GM15510 (cell line): ENCODE data around the gene LRRC15.

Experiments
- POLR2A ChIP-seq: IDR thresholded peaks from 3 replicates; pipeline ENCODE4 v1.6.1; 2011; ENCODE audit warnings: borderline replicate concordance; ENCODE audit not compliant: insufficient read length; ENCODE audit errors: extremely low read depth

LRRC15 gene

DNA sequence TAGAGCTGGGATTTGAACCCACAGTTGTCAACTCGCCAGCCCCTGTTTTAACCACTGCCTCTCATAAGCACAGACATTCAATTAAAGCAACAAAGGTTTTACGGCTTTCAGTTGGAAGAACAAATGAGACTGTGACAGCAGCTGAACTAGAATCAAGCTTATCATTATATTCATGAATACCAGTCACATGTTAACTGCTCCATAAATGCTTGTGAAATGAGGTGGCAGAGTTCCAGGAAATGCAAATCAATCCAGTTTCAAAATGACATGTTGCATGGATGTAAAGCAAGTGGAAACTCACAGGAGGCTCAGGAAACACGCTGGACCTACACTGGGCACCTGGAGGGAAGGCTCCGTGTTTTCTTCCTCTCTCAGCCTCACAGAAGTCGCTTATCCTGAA lies 25.7 kb upstream of the LRRC15 start:
- TF ChIP-seq POLR2A: no peak

- TF ChIP-seq POLR2A: no peak
Observed at GRCh38 chr3:194392576-194392975, 23.0 kb upstream of the LRRC15 start.

- TF ChIP-seq POLR2A: no peak
Observed at GRCh38 chr3:194390835-194391234, 21.3 kb upstream of the LRRC15 start.

DNA sequence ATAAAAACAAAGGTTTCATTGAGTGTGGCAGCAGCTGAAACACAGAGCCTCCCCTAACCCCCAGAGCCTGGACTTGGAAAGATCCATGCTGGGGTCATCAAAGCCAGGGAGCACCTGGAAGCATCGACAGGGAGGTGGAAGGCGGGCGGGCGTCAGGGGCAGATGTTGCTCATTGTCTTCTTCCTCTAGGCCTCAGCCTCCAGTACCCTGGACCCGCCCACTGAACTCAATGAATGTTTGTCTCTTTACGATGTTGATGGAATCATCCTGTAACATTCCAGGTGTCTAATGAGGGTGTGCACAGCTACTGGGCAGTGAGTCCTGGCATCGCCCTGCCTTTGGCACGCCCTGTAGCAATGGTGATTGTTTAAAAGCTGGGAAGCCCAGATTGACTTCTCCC lies 19.7 kb upstream of the LRRC15 start:
- no peak for TF ChIP-seq POLR2A

DNA sequence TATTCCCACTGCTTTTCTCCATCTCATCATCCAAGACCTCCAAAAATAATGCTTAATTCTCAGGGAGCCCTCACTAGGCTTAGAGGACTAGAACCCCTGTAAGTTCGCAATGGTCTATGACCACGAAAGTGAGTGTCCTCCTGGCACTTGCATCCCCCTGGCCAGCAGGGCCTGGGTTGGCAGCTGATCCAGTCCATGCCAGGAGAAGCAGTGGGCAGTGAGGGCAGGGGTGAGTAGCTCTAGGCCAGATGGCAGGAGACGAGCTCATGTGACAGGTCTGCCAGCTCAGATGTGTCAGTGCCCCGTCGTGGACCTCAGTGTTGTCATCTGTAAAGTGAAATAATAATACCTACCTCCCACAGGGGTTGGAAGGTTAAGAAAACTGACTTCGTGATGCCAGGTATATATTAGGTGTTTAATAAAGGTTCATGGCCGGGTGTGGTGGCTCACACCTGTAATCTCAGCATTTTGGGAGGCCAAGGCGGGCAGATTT lies 18.4 kb upstream of the LRRC15 start:
- TF ChIP-seq POLR2A: no peak

DNA sequence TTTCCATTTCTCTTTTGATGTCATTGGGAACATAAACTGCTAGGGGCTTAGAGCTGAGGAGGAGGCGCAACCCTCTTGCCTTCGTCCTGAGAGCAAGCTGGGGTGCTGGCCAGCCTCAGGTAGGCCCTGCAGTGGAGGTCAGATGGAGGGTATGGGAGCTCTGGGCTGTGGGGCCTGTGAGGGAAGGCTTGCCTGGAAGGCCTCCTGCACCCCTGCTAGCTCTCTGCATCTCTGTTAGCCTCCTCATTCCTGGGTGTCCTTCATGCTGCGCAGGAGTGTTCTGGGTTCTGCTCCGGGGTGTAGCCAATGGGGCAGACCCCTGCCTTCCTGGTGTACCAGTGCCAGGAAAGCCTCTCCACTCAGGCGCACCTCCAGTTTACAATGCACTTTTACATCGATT lies 17.7 kb upstream of the LRRC15 start:
- TF ChIP-seq POLR2A: no peak

GRCh38 chr3:194386648-194387047 lies 17.1 kb upstream of the LRRC15 start:
- no peak for TF ChIP-seq POLR2A

GRCh38 chr3:194386066-194386465 lies 16.5 kb upstream of the LRRC15 start:
- no peak for TF ChIP-seq POLR2A

GRCh38 chr3:194384569-194385001 lies 15.0 kb upstream of the LRRC15 start:
- TF ChIP-seq POLR2A: no peak

DNA sequence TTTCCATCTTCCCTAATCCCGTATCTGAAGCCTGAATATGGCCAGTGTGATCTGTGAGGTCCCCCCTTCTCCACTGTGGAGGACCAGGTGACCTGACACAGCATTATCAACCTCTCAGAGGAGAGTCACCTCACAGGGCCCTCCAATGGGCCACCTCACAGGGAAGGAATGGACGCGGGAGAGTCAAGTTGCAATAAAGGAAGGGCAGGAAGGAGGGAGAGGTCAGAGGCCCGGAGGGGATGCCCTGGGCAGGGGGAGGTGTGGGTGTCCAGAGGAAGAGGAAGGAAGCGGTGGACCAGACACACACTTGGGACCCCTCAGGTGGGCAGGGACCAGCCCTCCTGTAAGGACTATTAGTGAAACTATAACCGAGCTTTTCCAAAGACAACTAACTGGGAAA lies 14.6 kb upstream of the LRRC15 start:
- no peak for TF ChIP-seq POLR2A

DNA sequence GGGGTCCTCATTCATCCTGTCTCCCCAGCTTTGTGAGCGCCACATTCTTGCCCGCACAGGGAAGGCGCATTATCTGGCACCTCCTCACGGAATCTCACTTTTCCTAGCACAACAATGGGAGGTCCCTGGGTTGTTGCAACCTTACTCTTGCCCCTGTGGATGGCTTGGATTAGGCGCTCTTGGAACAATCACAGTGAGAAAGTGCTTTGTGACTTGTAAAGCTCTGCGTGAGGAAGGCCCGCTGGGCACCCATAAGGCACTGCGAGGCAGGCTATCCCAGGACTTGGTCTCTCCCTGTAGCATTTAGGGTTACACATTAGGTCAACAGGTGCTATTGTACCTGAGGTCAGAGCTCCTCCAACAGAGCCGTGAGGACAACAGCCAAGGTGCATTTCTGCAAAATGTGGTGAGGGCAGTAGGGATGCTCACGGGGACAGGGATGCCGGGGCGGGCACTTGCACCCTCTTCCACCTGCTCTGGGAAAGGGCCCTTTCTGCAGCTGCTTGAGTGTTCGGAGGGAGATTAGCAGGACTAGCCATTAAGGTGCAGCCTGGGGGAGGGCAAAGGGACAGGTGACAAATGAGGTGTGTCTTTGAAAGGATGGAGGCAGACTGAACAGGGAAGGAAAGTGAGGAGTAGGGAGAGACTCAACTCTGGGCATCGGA lies 13.9 kb upstream of the LRRC15 start:
- TF ChIP-seq POLR2A: no peak

DNA sequence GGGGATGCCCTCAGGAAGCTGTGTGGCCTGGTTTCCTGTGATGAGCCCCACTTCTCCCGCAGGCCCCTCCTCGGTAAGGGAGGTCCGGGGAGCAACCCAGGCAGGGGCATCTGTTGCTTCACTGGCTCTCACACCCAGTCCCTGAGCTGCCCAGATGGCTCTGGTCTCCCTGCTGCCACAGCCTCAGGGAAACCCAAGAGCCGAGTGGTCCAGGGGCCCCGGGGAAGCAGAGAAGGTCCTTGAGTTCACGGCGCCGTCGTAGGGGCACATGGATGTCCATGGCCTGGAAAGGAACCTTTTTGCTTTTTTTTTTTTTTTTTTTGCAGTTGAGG lies 13.3 kb upstream of the LRRC15 start:
- TF ChIP-seq POLR2A: no peak

DNA sequence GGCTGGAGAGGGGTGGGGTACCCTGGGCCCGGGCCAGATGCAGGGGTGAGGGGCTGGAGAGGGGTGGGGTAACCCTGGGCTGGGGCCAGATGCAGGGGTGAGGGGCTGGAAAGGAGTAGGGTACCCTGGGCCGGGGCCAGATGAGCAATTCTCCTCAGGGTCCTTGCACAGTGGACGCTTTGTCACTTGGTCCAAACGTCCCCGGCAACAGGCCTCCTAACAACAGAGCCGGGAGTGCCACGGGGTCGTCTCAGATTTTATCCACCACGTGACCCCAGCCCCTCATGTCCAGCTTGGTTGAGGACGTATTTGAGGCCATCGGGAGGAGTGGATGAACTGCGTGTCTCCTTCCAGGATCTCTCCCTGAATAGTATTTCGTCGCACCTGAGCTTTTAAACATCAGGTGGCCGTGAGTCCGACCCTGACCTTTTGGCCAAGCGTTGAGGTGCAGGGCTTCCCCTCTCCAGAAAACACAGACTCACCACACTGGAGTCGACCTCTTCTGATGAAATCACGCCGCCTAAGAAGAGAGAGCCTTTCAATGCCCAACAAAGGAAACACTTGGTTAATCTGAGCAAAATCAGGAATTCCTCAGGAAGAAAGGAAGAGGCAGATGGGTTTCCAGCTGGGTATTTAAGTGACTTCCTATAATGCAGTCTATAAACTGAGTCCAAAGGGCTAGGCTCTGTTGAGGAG lies 12.8 kb upstream of the LRRC15 start:
- TF ChIP-seq POLR2A: no peak

DNA sequence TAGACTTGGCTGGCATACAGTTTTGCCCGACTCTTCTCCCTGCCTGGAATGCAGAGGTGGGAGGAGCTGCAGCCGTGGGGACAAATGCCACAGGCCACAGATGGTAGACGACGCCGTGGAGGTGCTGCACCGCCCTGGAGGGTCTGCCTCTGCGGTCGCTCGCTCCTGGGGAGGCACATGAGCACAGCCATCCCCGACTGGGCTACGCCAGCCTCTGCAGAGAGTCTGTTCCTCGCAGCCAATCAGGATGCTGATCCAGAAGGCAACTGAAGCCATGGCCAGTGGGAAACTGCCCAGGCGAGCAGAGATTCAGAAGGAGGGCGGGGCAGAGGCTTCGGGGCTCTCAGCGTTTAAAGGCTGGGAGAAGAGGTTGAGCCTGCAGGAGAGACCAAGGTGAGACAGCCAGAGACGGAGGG lies 11.9 kb upstream of the LRRC15 start:
- no peak for TF ChIP-seq POLR2A

DNA sequence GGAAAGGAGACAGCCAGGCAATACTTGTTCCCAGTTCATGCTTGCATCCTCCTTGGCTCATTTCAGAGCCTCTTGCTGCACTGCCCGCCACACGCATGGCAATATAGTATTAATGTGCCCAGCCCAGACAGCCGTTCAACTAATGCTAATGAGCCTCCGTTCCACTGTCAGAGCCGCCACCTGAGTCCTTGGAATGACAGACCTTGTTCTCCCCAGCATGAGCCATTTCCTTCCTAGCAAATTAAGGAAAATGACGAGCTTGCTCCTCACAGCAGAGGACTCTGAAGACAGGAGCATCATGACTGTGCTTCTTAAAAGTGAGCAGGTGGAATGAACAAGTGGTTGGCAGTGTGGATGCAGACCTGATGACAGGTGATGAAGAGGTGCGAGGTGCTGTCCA lies 10.8 kb upstream of the LRRC15 start:
- TF ChIP-seq POLR2A: no peak

DNA sequence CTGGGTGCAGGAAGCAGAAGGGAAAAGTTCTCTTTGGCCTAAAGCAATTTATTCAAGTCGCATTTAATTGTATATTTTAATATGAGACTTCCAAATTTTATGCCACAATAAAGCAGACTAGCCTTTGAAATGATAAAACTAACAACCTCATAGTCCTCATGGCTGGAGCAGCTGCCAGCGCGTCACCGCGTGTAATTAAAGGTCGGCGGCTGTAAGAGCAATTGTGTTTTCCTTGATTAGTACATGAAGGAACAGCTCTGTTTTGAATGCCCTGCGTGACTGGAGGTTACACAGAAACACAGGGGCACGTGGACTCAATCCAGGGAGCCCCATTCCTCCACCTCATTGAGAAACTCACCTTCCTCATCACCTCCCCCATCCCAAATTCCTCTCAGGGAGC lies 10.1 kb upstream of the LRRC15 start:
- TF ChIP-seq POLR2A: no peak
